ENCODE measurements around the gene A3GALT2.

A3GALT2 gene

DNA sequence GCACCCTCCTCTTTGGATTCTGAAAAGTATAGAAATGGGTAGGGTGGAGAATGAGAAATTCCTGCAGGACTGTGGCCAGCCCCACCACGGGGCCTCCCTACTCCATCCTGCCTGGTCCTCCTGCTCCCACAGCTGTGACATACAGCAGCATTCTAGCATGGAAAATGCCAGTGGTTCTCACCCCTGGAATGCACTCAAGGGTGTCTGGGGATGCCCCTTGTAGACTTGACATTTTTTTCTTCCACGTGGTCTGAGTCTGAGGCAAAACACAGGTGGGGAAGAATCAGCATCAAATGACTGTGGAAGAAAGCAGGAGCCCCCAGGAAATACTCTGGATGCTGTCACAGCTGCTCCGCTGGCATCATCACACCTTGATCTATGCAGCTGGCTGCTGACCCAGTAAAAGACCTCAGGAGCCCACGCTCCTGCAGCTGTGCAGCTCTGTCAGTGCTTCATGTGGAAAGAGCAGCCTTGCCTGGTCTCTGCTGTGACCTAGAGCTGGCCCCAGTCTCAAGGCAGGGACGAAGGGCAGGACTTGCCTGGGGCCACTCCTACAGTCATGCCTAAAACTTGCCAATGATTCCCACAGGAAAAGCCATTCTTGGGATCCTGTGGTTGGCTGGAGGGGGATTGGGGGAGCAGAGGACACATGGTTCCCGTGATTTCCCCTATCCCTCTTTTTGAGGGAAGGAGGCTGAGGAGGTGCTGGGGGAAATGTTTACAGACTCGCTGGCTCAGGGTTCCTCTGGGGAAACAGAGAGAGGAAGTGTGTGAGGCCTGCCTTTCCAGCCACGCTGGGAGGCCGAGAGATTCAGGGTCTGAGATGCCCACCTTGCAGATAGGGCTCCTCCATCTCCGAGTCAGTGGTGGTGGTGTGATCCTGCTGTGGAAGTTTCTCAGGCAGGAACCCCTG, 10.8 kb upstream of the A3GALT2 start:
- no peak for DNase-seq

GRCh38 chr1:33330906-33331305, 10.0 kb upstream of the A3GALT2 start:
- DNase-seq, result no peak

DNA sequence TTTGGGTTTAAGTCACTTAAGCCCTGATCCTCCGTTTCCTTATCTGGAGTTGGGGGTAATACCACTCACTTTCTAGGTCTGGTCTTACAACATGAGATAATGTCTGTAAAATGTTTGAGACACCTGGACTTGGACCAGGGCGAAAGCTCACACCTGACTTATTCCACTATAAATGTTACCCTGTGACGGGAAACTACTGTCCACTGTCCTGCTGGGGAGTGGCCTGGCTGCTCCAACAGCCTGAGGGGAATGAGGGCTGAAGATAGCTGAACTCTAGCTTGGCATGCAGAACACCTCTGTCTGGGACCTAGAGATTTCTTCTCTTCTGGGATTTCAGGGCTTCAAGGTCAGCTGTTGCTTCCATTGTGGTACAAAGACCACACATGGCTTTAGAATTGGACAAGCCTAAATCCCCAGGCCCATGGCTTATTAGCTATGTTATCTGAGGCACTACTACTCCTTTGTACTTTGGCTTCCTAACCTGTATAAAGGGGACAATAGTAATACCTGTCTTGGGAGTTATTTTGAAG, 9.5 kb upstream of the A3GALT2 start:
- DNase-seq, result no peak

DNA sequence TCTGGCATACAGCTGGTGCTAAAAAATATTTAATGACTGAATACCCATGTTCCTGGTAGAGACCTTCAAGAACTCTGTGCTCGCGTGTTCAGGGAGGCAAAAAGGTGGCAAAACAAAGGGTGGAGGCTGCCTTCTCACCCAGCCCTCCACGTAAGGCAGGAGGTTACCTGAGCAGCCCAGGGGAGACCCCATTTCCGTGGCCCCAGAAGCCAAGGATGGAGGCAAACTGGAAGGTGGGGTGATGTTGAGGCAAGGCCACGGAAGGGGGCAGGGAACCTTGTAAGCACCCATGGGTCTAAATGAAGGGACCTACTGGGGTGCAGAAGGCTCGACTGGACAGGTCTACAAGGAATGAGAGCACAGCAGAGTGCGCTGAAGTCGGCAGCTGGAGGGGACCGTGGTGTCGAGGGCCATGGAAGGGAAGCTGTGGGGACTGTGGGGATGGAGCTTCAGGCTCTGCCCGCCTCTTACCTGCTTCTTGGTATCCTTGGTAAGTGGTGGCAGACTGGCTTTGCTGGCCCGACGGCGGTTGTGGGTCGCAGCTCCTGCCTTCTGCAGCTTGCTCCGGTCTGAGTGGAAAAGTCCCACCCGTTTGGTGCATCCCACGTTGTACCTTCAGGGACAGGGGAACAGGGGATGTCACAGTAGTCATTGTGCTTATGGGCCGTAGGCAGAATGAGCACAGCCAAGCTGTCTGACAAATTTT, 8.9 kb upstream of the A3GALT2 start:
- no peak for DNase-seq

GRCh38 chr1:33328817-33329216, 7.9 kb upstream of the A3GALT2 start:
- no peak for DNase-seq

DNA sequence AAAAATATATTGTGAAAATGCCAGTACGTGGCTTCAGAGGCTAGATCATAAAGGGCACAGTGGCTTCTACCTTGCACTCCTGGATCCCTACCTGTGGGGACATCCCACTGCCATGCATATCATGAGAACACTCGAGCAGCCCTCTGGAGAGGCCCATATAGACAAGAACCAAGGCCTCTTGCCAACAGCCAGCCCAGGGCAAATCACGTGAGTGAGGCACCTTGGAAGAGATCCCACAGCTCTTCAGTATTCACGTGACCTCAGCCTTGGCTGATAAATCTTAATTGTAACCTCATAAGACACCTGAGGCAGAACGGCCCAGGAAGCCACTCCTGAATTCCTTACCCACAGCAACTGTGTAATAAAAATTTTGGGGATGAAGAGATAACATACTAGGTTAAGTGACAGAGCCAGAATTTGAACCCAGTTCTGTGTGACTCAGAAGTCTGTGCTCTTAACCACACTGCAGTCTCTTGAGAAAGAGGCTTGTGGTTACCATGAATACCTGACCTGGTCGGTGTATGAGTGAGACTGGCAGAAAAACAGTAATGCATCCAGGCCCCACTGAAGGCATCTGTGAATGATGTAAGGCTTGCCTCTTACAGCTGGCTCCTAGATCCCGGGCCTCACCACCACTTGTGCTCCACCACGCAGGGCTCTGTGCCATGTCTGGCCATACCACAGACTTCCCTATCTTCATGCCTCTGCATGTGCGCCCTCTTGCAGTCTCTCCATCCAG, 6.9 kb upstream of the A3GALT2 start:
- no peak for DNase-seq

DNA sequence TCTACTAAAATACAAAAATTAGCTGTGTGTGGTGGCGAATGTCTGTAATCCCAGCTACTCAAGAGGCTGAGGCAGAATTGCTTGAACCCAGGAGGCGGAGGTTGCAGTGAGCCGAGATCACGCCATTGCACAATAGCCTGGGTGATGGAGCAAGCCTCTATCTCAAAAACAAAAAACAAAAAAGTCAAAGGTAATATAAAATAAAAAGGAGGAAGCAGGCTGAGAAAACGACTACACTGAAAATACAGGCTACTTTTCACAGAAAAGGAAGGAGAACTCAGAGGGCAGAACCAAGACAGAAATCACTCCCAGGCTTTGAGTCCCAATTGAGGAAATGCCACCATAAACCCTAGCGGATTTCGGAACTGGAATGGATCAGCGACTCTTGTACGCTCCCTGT, 5.9 kb upstream of the A3GALT2 start:
- no peak for DNase-seq

GRCh38 chr1:33324677-33325575, 4.0 kb upstream of the A3GALT2 start:
- no peak for DNase-seq

DNA sequence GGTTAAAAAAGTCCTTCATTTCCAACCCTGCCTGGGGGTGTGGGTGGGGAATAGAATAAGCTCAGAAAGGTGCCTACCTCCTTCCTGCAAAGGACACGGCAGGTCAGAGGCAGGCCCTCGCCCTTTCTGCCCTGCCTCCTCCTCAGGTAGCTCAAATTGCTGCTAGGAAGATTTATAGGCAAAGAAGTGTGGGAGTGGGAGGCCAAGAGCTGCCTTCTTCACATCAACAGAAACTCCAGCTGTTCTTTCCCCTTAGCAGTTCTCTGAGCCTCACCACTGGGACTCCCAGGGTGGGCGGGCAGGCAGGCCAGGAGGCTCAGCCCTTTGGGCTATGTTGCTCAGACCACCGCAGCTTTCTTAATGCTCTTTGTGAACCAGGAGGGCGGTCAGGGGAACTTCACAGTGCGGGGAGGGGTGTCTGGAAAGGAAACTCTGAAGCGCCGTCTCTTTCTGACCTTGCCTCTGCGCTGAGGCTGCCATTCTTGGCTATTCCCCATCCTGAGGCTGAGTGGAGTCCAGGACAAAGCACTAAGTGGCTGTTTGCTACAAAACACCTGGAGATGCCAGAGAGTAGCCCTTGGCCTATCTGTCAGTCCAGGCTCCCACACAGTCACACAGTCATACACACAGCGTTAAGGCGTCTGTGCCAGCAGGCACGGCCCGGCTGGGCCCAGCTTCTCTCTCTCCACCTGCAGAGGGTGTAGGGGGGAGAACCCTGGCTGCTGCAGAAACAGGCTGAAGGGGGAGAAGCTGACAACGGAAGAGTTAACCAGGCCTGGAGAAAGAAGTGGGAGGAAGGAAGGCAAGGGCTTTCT, 3.0 kb upstream of the A3GALT2 start:
- DNase-seq, result no peak

- DNase-seq, result no peak
Observed at GRCh38 chr1:33322870-33323585, 2.1 kb upstream of the A3GALT2 start.

- no peak for DNase-seq
Observed at GRCh38 chr1:33322109-33322508, 1.2 kb upstream of the A3GALT2 start.

GRCh38 chr1:33321178-33321577, 280 bp upstream of the A3GALT2 start:
- no peak for DNase-seq

GRCh38 chr1:33319949-33320618, 814 bp downstream of the A3GALT2 start:
- DNase-seq, result no peak

DNA sequence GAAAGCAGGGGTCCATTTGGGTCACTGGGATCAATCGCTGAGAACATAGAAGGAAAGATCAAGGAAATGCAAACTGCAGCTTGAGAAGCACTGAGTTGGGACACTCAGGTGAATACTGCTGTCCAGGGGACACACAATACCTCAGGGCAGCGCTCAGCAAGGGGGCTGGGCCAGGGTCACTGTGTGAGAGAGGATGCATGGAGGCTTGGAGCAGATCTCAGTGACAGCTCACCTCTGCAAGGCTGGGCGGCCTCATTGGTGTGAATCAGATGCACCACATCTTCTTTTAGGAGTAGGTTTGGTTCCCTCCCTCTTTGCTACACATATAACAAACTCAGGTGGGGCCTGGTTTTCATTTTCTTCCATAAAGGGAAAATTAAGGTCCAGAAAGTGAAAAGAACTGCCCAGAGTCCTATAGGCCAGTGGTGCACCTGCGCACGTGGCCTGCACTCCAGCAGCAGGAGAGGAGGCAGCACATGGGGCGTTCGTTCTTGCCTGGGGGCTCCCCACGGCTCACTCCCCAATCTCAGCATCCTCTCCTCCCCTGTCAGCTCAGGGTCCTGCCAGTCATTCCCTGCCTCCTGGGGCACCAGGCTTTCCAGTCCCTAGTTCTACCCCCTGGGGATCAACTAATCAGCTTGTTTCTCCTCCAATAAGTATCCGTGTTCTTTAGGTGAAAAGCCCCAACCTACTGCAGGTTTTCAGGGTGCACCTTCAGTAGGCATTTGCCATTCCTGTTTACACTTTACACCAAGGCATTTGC, 1.5 kb downstream of the A3GALT2 start:
- DNase-seq, result no peak

- DNase-seq, result no peak
Observed at GRCh38 chr1:33317946-33318345, 3.0 kb downstream of the A3GALT2 start.

GRCh38 chr1:33317354-33317753, 3.5 kb downstream of the A3GALT2 start:
- no peak for DNase-seq

DNA sequence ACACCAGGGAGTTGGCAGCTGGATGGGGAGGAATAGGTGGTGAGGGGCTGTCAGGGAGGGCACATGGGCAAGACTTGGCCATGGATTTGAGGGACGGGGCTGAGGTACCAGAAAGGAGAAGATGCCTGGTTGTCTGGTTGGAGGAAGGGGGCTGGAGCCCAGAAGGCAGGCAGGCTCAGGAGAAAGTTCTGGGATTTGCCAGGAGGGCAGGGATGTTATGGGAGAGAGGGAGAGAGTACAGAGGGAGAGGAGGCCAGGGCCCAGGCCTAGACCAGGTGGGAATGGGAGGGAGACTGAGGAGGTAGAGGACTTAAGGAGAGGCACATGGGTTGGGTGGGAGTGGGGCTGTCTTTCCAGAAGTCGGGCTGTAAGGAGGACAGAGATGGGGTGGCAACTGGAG, 4.3 kb downstream of the A3GALT2 start:
- DNase-seq, result no peak

DNA sequence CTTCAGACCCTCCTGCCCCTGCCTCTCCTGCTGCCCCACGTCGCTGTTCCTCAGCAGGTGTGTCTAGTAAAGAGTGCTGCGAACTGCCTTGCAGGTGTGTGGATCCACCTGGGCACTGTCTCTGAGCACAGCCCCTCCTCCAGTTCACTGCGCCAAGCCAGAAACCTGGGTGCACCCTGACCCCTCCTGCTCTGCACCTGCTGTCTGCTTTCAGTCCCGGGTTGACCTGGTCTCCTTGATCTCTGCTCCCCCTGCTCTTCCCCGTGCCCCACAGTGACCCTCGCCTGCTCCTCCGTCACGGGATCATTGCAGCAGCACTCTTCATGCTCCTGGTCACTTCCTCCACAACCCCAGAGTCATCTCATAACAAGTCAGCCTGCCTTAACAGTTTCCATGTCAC, 6.5 kb downstream of the A3GALT2 start:
- DNase-seq, result no peak

DNA sequence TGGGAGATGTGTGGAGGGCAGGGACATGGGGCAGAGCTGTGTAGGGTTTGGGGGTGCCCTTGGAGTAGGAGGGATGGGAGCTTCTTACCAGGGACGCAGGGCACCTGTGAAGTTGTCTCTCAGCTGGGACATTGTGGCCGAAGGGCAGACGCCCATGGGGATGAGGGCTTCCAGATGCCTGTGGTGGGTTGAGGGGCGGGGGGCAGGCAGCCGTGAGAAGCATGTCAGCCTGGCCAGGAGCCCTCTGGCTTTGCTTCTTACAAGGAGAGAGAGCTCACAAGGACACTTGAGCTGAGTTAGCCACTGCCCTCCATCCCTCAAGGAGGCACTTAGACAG, 8.5 kb downstream of the A3GALT2 start:
- no peak for DNase-seq

Data from activated CD8-positive, alpha-beta memory T cell treated with anti-CD3 and anti-CD28 coated beads for 24 hours (primary cell).